ENCODE measurements around the gene OTX1. TPM values are rescaled to one million over a fixed set of nuclear protein-coding genes. Genes with fewer than 3 reads are reported as not detected.

The OTX1 gene
- total and polyA plus RNA-seq, 2 experiments from 2014 or later, result 1.3 to 2.2 TPM

DNA sequence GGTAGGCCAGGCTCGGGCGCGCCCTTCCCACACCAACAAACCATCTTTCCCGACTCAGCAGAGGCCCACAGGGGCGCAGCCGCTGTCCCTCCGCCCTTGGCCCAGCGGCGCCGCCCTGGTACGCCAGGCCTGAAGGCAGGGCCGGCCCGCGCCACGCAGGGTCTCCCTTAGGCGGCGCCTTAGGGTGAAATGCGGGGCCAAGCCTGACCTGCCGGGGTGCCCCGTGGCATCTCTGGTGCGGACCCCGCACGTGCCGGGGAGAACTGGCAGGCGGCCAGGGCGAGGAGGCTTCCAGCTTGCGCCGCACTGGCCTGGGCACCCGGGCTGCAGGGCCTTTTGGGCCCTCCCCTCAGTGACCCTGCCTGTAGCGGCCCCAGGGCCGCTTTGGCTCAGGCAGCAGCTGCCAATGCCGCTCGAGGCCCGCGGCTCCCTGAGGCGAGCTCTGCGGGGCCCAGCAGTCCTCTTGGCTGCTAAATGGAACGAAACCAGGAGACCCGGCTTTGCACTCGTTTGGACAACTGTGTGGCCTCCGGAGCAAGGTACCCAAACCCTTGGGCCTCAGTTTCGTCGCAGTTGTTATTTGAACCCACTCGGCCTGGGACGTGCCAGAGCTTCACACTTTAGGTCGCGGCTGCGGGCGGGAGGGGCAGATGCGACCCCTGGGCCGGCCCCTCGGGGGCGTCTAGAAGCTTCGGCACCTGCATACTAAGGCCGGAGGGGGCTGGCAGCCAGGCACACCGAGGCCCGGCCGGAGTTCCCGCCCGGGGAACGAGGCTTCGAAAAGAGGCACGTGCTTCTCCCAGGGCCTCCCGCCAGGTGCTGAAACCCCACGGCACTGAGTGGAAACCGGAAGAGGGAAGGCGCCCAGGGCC lies 8.5 kb downstream of the OTX1 start:
- DNase-seq (ENCODE audit: low spot score) (peak; percentile 70), ATAC-seq (peak; percentile 25)
- Mint-ChIP-seq H3K4me1 (peaks cover 52% of the 10 kb centered on the region), H3K9me3 (peaks cover 11% of the 10 kb centered on the region; the same call in 2 of the 3 replicates), H3K27me3 (ENCODE audit: insufficient read depth, low read depth, poor library complexity) (peaks cover 81% of the 10 kb centered on the region), H3K36me3 (ENCODE audit: low read depth) (peaks cover 9% of the 10 kb centered on the region; the same call in 1 of the 3 replicates), H3K4me3 (peak overlapping the region; percentile 70), H3K27ac (no peak overlapping the region)
- no peak overlapping the region for H3K27ac ChIP-seq (ENCODE audit: low read depth)
- TF ChIP-seq CREB1 (CRISPR knock-in tag; IDR thresholded peaks at IDR 0.05; ENCODE audit: low read depth), result no peak
- peak; percentile 78 for TF ChIP-seq EZH2 (IDR thresholded peaks at IDR 0.05; ENCODE audit: low read depth, unreplicated experiment)
- TF ChIP-seq ZNF331 (CRISPR knock-in tag; IDR thresholded peaks at IDR 0.05; ENCODE audit: low read depth), result no peak
- TF ChIP-seq POLR2AphosphoS5 (IDR thresholded peaks at IDR 0.05; ENCODE audit: low read depth), result no peak
- TF ChIP-seq, protein P1, sequence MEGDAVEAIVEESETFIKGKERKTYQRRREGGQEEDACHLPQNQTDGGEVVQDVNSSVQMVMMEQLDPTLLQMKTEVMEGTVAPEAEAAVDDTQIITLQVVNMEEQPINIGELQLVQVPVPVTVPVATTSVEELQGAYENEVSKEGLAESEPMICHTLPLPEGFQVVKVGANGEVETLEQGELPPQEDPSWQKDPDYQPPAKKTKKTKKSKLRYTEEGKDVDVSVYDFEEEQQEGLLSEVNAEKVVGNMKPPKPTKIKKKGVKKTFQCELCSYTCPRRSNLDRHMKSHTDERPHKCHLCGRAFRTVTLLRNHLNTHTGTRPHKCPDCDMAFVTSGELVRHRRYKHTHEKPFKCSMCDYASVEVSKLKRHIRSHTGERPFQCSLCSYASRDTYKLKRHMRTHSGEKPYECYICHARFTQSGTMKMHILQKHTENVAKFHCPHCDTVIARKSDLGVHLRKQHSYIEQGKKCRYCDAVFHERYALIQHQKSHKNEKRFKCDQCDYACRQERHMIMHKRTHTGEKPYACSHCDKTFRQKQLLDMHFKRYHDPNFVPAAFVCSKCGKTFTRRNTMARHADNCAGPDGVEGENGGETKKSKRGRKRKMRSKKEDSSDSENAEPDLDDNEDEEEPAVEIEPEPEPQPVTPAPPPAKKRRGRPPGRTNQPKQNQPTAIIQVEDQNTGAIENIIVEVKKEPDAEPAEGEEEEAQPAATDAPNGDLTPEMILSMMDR (conservative IDR thresholded peaks at IDR 0.05; ENCODE audit: low read depth in 2 of 2), result no peak; a peak in 1 of 4 replicates
- TF ChIP-seq JUNB (IDR thresholded peaks at IDR 0.05; ENCODE audit: unreplicated experiment), result no peak
- TF ChIP-seq, protein P2, sequence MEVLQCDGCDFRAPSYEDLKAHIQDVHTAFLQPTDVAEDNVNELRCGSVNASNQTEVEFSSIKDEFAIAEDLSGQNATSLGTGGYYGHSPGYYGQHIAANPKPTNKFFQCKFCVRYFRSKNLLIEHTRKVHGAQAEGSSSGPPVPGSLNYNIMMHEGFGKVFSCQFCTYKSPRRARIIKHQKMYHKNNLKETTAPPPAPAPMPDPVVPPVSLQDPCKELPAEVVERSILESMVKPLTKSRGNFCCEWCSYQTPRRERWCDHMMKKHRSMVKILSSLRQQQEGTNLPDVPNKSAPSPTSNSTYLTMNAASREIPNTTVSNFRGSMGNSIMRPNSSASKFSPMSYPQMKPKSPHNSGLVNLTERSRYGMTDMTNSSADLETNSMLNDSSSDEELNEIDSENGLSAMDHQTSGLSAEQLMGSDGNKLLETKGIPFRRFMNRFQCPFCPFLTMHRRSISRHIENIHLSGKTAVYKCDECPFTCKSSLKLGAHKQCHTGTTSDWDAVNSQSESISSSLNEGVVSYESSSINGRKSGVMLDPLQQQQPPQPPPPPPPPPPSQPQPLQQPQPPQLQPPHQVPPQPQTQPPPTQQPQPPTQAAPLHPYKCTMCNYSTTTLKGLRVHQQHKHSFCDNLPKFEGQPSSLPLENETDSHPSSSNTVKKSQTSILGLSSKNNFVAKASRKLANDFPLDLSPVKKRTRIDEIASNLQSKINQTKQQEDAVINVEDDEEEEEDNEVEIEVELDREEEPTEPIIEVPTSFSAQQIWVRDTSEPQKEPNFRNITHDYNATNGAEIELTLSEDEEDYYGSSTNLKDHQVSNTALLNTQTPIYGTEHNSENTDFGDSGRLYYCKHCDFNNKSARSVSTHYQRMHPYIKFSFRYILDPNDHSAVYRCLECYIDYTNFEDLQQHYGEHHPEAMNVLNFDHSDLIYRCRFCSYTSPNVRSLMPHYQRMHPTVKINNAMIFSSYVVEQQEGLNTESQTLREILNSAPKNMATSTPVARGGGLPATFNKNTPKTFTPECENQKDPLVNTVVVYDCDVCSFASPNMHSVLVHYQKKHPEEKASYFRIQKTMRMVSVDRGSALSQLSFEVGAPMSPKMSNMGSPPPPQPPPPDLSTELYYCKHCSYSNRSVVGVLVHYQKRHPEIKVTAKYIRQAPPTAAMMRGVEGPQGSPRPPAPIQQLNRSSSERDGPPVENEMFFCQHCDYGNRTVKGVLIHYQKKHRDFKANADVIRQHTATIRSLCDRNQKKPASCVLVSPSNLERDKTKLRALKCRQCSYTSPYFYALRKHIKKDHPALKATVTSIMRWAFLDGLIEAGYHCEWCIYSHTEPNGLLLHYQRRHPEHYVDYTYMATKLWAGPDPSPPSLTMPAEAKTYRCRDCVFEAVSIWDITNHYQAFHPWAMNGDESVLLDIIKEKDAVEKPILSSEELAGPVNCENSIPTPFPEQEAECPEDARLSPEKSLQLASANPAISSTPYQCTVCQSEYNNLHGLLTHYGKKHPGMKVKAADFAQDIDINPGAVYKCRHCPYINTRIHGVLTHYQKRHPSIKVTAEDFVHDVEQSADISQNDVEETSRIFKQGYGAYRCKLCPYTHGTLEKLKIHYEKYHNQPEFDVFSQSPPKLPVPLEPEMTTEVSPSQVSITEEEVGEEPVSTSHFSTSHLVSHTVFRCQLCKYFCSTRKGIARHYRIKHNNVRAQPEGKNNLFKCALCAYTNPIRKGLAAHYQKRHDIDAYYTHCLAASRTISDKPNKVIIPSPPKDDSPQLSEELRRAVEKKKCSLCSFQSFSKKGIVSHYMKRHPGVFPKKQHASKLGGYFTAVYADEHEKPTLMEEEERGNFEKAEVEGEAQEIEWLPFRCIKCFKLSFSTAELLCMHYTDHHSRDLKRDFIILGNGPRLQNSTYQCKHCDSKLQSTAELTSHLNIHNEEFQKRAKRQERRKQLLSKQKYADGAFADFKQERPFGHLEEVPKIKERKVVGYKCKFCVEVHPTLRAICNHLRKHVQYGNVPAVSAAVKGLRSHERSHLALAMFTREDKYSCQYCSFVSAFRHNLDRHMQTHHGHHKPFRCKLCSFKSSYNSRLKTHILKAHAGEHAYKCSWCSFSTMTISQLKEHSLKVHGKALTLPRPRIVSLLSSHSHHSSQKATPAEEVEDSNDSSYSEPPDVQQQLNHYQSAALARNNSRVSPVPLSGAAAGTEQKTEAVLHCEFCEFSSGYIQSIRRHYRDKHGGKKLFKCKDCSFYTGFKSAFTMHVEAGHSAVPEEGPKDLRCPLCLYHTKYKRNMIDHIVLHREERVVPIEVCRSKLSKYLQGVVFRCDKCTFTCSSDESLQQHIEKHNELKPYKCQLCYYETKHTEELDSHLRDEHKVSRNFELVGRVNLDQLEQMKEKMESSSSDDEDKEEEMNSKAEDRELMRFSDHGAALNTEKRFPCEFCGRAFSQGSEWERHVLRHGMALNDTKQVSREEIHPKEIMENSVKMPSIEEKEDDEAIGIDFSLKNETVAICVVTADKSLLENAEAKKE (CRISPR knock-in tag; IDR thresholded peaks at IDR 0.05), result no peak
- peaks cover 99% of the 10 kb centered on the region for H3K27me3 ChIP-seq (ENCODE audit: insufficient read depth)
- no peaks in the 10 kb centered on the region for H3K79me2 ChIP-seq (replicated peaks; ENCODE audit: insufficient read depth)
- H2AFZ ChIP-seq, result peak overlapping the region; percentile 86
- no peaks in the 10 kb centered on the region for H3K36me3 ChIP-seq (ENCODE audit: insufficient read depth)
- H3K4me2 ChIP-seq, result peak overlapping the region; percentile 96
- H3K4me1 ChIP-seq (ENCODE audit: insufficient read depth), result peaks cover 47% of the 10 kb centered on the region
- no peaks in the 10 kb centered on the region for H3K9me2 ChIP-seq (ENCODE audit: insufficient read depth)
- peaks cover 6% of the 10 kb centered on the region; the same call in 1 of the 2 replicates for H4K20me1 ChIP-seq (replicated peaks; ENCODE audit: insufficient read depth)
- H3K4me3 ChIP-seq, result peak overlapping the region; percentile 89
- H3F3A ChIP-seq (replicated peaks; ENCODE audit: low read depth), result peaks cover 26% of the 10 kb centered on the region
